HG03039 (cell line): ENCODE data around the gene OCRL.

Experiments
- ATAC-seq: cut with Tn5 transposase; IDR thresholded peaks from one replicate; pipeline ENCODE4 v1.9.1; 2021; ENCODE audit warnings: mild to moderate bottlenecking, moderate library complexity; ENCODE audit not compliant: unreplicated experiment

Gene OCRL

DNA sequence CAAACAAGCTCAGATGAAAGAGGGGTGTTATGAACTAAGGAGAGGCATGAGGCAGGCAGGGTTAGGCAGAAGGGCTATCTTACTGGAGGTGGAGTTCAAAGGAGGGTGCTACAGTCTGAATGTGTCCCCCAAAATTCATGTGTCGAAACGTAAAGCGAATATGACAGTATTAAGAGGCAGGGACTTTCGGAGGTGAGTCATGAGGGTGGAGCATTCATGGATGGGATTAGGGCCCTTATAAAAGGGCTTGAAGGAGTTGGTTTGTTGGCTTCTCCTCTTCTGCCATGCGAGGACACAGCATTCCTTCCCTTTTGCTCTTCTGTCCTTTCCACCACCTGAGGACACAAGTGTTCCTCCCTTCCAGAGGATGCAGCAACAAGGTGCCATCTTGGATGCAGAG is 91.8 kb downstream of the OCRL start:
- no peak for ATAC-seq

GRCh38 chrX:129632443-129632842 is 92.4 kb downstream of the OCRL start:
- no peak for ATAC-seq

GRCh38 chrX:129634541-129634940 is 94.5 kb downstream of the OCRL start:
- ATAC-seq = no peak

DNA sequence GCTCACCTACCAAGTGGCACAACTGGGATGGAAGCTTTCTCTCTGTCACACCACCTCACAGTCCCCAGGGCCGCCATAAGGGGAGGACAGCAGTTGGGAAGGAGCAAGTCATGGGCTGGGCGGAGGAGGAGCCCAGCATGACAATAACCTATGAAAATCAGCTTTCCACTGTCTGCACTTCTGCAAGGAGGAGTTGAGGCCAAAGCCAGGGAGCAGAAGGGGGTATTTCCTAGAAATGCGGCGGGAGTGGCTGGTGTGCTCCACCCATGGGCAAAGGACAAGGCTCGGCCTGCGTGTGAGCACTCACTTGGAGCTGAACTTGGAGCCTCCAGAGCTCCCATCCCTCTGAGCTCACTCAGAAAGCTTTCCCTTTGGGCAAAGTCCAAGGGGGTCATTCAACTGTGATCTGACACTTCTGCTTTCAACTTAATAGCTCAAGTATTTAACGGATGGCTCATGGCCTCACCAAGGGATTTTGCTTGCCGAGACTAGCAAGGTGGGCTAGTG is 96.2 kb downstream of the OCRL start:
- no peak for ATAC-seq

GRCh38 chrX:129637217-129638109 is 97.4 kb downstream of the OCRL start:
- peak; percentile 48 for ATAC-seq

- no peak for ATAC-seq
Measured at GRCh38 chrX:129638917-129639316, 98.9 kb downstream of the OCRL start.

DNA sequence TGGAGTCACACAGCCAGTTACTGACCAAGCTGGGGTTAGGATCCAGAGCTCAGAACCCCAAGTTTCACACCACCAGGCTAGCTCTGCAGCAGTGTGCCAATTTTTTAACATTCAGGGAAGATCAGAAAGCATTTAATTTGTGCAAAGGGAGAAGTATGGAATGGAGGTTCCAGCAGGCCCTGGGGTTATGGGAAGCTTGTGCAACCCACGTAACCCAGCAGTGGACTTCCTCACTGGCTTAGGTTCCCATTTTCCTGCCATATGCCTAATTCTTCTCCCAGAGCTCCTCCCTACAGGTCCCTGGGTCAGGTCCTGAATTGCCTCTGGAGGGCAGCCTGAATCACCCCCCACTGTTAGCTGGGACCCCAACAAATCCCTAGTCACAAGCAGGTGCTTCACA is 100.7 kb downstream of the OCRL start:
- no peak for ATAC-seq

DNA sequence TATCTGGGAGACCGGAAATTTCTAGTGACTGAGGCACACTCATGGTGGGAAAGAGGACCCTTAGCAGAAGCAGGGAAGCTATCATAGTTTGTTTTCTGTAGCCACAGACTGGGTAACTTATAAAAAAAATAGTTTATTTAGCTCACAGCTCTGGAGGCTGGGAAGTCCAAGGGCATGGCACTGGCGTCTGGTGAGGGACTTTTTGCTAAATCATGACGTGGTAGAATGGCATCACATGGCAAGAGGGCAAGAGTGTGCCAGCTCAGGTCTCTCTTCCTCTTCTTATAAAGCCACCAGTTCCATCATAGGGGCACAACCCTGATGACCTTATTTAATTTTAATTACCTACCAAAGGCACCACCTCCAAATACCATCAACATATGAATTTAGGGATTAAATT is 101.4 kb downstream of the OCRL start:
- no peak for ATAC-seq

DNA sequence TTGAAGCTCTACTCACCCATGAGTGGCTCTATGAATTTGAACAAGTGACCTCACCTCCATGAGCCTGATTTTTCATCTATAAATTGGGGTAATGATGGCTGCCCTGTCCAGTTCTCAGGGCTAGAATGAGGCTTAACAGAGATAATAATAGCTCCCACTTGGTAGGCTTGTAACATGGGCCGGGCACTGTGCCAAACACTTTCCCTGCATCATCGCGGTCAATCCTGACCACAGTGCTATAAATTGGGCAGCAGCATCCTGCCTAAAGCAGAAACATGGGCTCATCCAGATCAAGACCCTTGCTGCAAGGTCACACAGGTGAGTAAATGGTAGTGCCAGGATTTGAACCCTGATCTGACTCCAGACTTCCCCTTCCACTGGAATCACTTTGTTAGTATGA is 101.9 kb downstream of the OCRL start:
- ATAC-seq = no peak
